HCT116 (cell line): ENCODE data around the gene ARMC3.

ENCODE experiments used
- CTCF ChIP-seq, 3 experiments: fragments of 200-600 bp in 1 of 3; sonication (generic) in 1 of 3; IDR thresholded peaks in 2 of 3; conservative IDR thresholded peaks in 1 of 3; 2 replicates each; pipeline ENCODE4 v1.5.1; 2012 to 2017; ENCODE audit warnings: low read depth in 2 of 3, low read length in 2 of 3, antibody characterized with exemption in 1 of 3, borderline replicate concordance in 1 of 3, control low read depth in 1 of 3, mild to moderate bottlenecking in 1 of 3, mixed read lengths in 1 of 3, mixed run types in 1 of 3, moderate library complexity in 1 of 3; ENCODE audit not compliant: insufficient read depth in 1 of 3
- ELF1 ChIP-seq: IDR thresholded peaks from 2 replicates; pipeline ENCODE4 v1.6.1; 2012; ENCODE audit warnings: low read depth, borderline replicate concordance
- POLR2A ChIP-seq: IDR thresholded peaks from 2 replicates; pipeline ENCODE4 v1.7.0; 2011; ENCODE audit warnings: borderline replicate concordance; ENCODE audit not compliant: insufficient read depth, insufficient read length; ENCODE audit errors: extremely low read depth
- POLR2AphosphoS5 ChIP-seq: IDR thresholded peaks from 2 replicates; pipeline ENCODE4 v1.6.1; 2011; ENCODE audit warnings: mild to moderate bottlenecking, low read depth, low read length, moderate library complexity
- SP1 ChIP-seq: IDR thresholded peaks from 2 replicates; pipeline ENCODE4 v1.6.1; 2012; ENCODE audit warnings: low read depth
- ZNF274 ChIP-seq: fragments of 200-500 bp; sonication (Bioruptor generic); IDR thresholded peaks from 2 replicates; pipeline ENCODE4 v1.6.1; 2014; ENCODE audit warnings: mild to moderate bottlenecking, low read depth, low read length, inconsistent platforms

GRCh38 chr10:23013581-23014335, 85.9 kb downstream of the ARMC3 start:
- TF ChIP-seq ELF1 (no peak), POLR2A (no peak), CTCF (IDR thresholded peaks at IDR 0.05 in 2 of 3, conservative IDR thresholded peaks at IDR 0.05 in 1 of 3; ENCODE audit: borderline replicate concordance in 1 of 3, insufficient read depth in 1 of 3, low read depth in 2 of 3, low read length in 2 of 3) (no peak), ZNF274 (no peak), SP1 (no peak), POLR2AphosphoS5 (no peak)
